ENCODE results near the gene PA2G4. TPM values are rescaled to one million over a fixed set of nuclear protein-coding genes. Genes with fewer than 3 reads are reported as not detected.

PA2G4 gene
- total RNA-seq, 2 donors from 2014 or later = 128 to 161 TPM

GRCh38 chr12:56104815-56105608, 653 bp downstream of the PA2G4 start:
- Mint-ChIP-seq H3K9me3 (no peaks in the 10 kb centered on the region), H3K4me1 (peaks cover 22% of the 10 kb centered on the region), H3K27me3 (ENCODE audit: insufficient read depth) (no peaks in the 10 kb centered on the region), H3K4me3 (peak overlapping the region; percentile 99), H3K36me3 (ENCODE audit: low read depth) (peaks cover 53% of the 10 kb centered on the region), H3K27ac (peak overlapping the region; percentile 96)
- Histone ChIP-seq H3K27ac (ENCODE audit: low read depth, low read length) (peak overlapping the region; percentile 58), H3K27me3 (ENCODE audit: control insufficient read depth, insufficient read depth, low read length, poor library complexity, severe bottlenecking) (no peaks in the 10 kb centered on the region), H3K9ac (ENCODE audit: extremely low read depth, low read length, poor library complexity, severe bottlenecking) (peak overlapping the region; percentile 84), H3K36me3 (ENCODE audit: control insufficient read depth, insufficient read depth, low read length) (peaks cover 43% of the 10 kb centered on the region), H3K9me3 (ENCODE audit: control insufficient read depth, low read length) (no peaks in the 10 kb centered on the region), H3K4me1 (ENCODE audit: control insufficient read depth, insufficient read depth, low read length) (no peaks in the 10 kb centered on the region), H3K4me3 (ENCODE audit: low read length) (peak overlapping the region; percentile 91)
- 1 to 2% methylated on average over 33 to 40 of the region's 40 CpGs for WGBS, 2 experiments (ENCODE audit: insufficient coverage in 1 of 2, insufficient read length in 1 of 2)
- no peak for DNase-seq
- TF ChIP-seq, protein P1, sequence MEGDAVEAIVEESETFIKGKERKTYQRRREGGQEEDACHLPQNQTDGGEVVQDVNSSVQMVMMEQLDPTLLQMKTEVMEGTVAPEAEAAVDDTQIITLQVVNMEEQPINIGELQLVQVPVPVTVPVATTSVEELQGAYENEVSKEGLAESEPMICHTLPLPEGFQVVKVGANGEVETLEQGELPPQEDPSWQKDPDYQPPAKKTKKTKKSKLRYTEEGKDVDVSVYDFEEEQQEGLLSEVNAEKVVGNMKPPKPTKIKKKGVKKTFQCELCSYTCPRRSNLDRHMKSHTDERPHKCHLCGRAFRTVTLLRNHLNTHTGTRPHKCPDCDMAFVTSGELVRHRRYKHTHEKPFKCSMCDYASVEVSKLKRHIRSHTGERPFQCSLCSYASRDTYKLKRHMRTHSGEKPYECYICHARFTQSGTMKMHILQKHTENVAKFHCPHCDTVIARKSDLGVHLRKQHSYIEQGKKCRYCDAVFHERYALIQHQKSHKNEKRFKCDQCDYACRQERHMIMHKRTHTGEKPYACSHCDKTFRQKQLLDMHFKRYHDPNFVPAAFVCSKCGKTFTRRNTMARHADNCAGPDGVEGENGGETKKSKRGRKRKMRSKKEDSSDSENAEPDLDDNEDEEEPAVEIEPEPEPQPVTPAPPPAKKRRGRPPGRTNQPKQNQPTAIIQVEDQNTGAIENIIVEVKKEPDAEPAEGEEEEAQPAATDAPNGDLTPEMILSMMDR (conservative IDR thresholded peaks at IDR 0.05) = no peak

DNA sequence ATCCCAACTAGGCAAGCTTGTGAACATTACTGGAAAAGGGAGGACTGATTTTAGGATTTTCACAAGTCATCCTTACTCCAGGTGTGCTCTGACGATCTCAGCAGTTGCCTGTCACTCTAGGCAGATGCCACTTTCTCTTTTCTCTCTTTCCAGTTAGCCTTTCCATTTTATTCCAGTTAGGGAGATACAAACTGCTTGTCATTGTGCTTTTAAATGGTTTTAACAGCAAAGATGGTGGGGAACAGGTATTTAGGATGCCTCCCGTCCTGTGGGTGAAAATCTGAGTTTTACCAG, 1.2 kb downstream of the PA2G4 start:
- Mint-ChIP-seq H3K9me3 (no peaks in the 10 kb centered on the region), H3K27me3 (ENCODE audit: insufficient read depth) (no peaks in the 10 kb centered on the region), H3K4me1 (peaks cover 22% of the 10 kb centered on the region), H3K4me3 (peak overlapping the region; percentile 99), H3K36me3 (ENCODE audit: low read depth) (peaks cover 56% of the 10 kb centered on the region), H3K27ac (peak overlapping the region; percentile 96)
- DNase-seq = no peak
- H3K9me3 ChIP-seq (ENCODE audit: control insufficient read depth, low read length) = no peaks in the 10 kb centered on the region
- H3K36me3 ChIP-seq (ENCODE audit: control insufficient read depth, insufficient read depth, low read length) = peaks cover 45% of the 10 kb centered on the region
- no peak overlapping the region for H3K27ac ChIP-seq (ENCODE audit: low read depth, low read length)
- H3K27me3 ChIP-seq (ENCODE audit: control insufficient read depth, insufficient read depth, low read length, poor library complexity, severe bottlenecking) = no peaks in the 10 kb centered on the region
- H3K4me1 ChIP-seq (ENCODE audit: control insufficient read depth, insufficient read depth, low read length) = no peaks in the 10 kb centered on the region
- H3K9ac ChIP-seq (ENCODE audit: extremely low read depth, low read length, poor library complexity, severe bottlenecking) = peak overlapping the region; percentile 84
- 43 to 52% methylated on average over 2 of the region's 2 CpGs for WGBS, 2 experiments (ENCODE audit: insufficient coverage in 1 of 2, insufficient read length in 1 of 2)
- H3K4me3 ChIP-seq (ENCODE audit: low read length) = peak overlapping the region; percentile 91
- TF ChIP-seq, protein P1 (conservative IDR thresholded peaks at IDR 0.05) = no peak

- Histone ChIP-seq H3K9ac (ENCODE audit: extremely low read depth, low read length, poor library complexity, severe bottlenecking) (no peak overlapping the region), H3K36me3 (ENCODE audit: control insufficient read depth, insufficient read depth, low read length) (peaks cover 61% of the 10 kb centered on the region), H3K4me3 (ENCODE audit: low read length) (peak overlapping the region; percentile 91), H3K27ac (ENCODE audit: low read depth, low read length) (no peak overlapping the region), H3K27me3 (ENCODE audit: control insufficient read depth, insufficient read depth, low read length, poor library complexity, severe bottlenecking) (no peaks in the 10 kb centered on the region), H3K9me3 (ENCODE audit: control insufficient read depth, low read length) (no peaks in the 10 kb centered on the region), H3K4me1 (ENCODE audit: control insufficient read depth, insufficient read depth, low read length) (no peaks in the 10 kb centered on the region)
- no peaks in the 10 kb centered on the region for H3K9me3 Mint-ChIP-seq
- H3K4me3 Mint-ChIP-seq = no peak overlapping the region
- H3K27me3 Mint-ChIP-seq (ENCODE audit: insufficient read depth) = no peaks in the 10 kb centered on the region
- TF ChIP-seq, protein P1 (conservative IDR thresholded peaks at IDR 0.05) = no peak
- no peak for DNase-seq
- H3K4me1 Mint-ChIP-seq = peaks cover 22% of the 10 kb centered on the region
- peaks cover 58% of the 10 kb centered on the region for H3K36me3 Mint-ChIP-seq (ENCODE audit: low read depth)
- peak overlapping the region; percentile 44 for H3K27ac Mint-ChIP-seq
- 90 to 95% methylated on average over 1 to 3 of the region's 3 CpGs for WGBS, 2 experiments (ENCODE audit: insufficient coverage in 1 of 2, insufficient read length in 1 of 2)
These were observed 2.9 kb downstream of the PA2G4 start for GRCh38 chr12:56107242-56107641.
